Measurements from ENCODE around the gene NELFA. TPM values are rescaled to one million over a fixed set of nuclear protein-coding genes. Genes with fewer than 3 reads are reported as not detected.

NELFA gene
- total RNA-seq, 2 donors from 2014 or later, result 8.0 to 12.7 TPM

GRCh38 chr4:2045518-2045951 lies 36.8 kb upstream of the NELFA start:
- H3K4me1 ChIP-seq, result peaks cover 0 to 21% of the 10 kb centered on the region in 2 donors
- no peak overlapping the region for H3K27ac ChIP-seq
- H3K4me3 ChIP-seq, result no peak overlapping the region
- H3K27me3 ChIP-seq, result peaks cover 12 to 20% of the 10 kb centered on the region in 2 donors
- no peaks in the 10 kb centered on the region for H3K9me3 ChIP-seq
- TF ChIP-seq CTCF (IDR thresholded peaks at IDR 0.05), result no peak
- H3K36me3 ChIP-seq, result no peaks in the 10 kb centered on the region
- no peak for DNase-seq (ENCODE audit: low spot score)

- Histone ChIP-seq H3K36me3 (no peaks in the 10 kb centered on the region), H3K4me3 (no peak overlapping the region), H3K4me1 (peaks cover 0 to 25% of the 10 kb centered on the region in 2 donors), H3K27me3 (peaks cover 15 to 24% of the 10 kb centered on the region in 2 donors), H3K27ac (no peak overlapping the region), H3K9me3 (no peaks in the 10 kb centered on the region)
- TF ChIP-seq CTCF (IDR thresholded peaks at IDR 0.05), result no peak
- no peak for DNase-seq (ENCODE audit: low spot score)
These were observed 36.1 kb upstream of the NELFA start for GRCh38 chr4:2044542-2045517.

GRCh38 chr4:2044119-2044485 lies 35.3 kb upstream of the NELFA start:
- no peak for TF ChIP-seq CTCF (IDR thresholded peaks at IDR 0.05)
- no peak overlapping the region for H3K27ac ChIP-seq
- no peaks in the 10 kb centered on the region for H3K36me3 ChIP-seq
- peaks cover 15 to 24% of the 10 kb centered on the region in 2 donors for H3K27me3 ChIP-seq
- H3K4me3 ChIP-seq, result no peak overlapping the region
- no peaks in the 10 kb centered on the region for H3K9me3 ChIP-seq
- no peak for DNase-seq (ENCODE audit: low spot score)
- H3K4me1 ChIP-seq, result peaks cover 0 to 25% of the 10 kb centered on the region in 2 donors

- no peak overlapping the region for H3K27ac ChIP-seq
- TF ChIP-seq CTCF (IDR thresholded peaks at IDR 0.05), result no peak
- no peak overlapping the region for H3K4me3 ChIP-seq
- no peaks in the 10 kb centered on the region for H3K9me3 ChIP-seq
- no peak for DNase-seq (ENCODE audit: low spot score)
- peaks cover 0 to 25% of the 10 kb centered on the region in 2 donors for H3K4me1 ChIP-seq
- H3K36me3 ChIP-seq, result no peaks in the 10 kb centered on the region
- peaks cover 15 to 24% of the 10 kb centered on the region in 2 donors for H3K27me3 ChIP-seq
These were observed 34.8 kb upstream of the NELFA start for GRCh38 chr4:2043396-2044118.

- Histone ChIP-seq H3K4me1 (peaks cover 0 to 25% of the 10 kb centered on the region in 2 donors), H3K9me3 (no peaks in the 10 kb centered on the region), H3K27me3 (peaks cover 15 to 24% of the 10 kb centered on the region in 2 donors), H3K4me3 (no peak overlapping the region), H3K27ac (no peak overlapping the region), H3K36me3 (no peaks in the 10 kb centered on the region)
- no peak for TF ChIP-seq CTCF (IDR thresholded peaks at IDR 0.05)
- DNase-seq (ENCODE audit: low spot score), result no peak
These were observed 34.2 kb upstream of the NELFA start for GRCh38 chr4:2042947-2043395.

All from right atrium auricular region (tissue), 2 donors.